Upper lobe of left lung (tissue), 4 donors: ENCODE measurements around the gene CINP.

Experiments
- CTCF ChIP-seq, 6 experiments: fragments of 450-650 bp in 4 of 6; fragments of 200-600 bp in 2 of 6; sonication (generic) in 2 of 6; IDR thresholded peaks; one replicate each; pipeline ENCODE4 v1.5.1; 2016 to 2019; ENCODE audit warnings: antibody characterized with exemption in 6 of 6
- EP300 ChIP-seq, 4 donors: sonication (generic); formaldehyde crosslinking; IDR thresholded peaks; one replicate each; pipeline ENCODE4 v1.5.1; 2017; ENCODE audit warnings: antibody characterized with exemption in 4 of 4, control low read depth in 2 of 4
- POLR2A ChIP-seq, 4 donors: fragments of 450-650 bp; IDR thresholded peaks; one replicate each; pipeline ENCODE4 v1.5.1; 2016 to 2017; ENCODE audit warnings: antibody characterized with exemption in 4 of 4, mild to moderate bottlenecking in 2 of 4
- POLR2AphosphoS5 ChIP-seq, 2 donors: sonication (generic); formaldehyde crosslinking; IDR thresholded peaks; one replicate each; pipeline ENCODE4 v1.5.1; 2017; ENCODE audit warnings: antibody characterized with exemption in 2 of 2

- TF ChIP-seq POLR2AphosphoS5 (IDR thresholded peaks at IDR 0.05) (no peak), CTCF (IDR thresholded peaks at IDR 0.05) (no peak), POLR2A (IDR thresholded peaks at IDR 0.05) (no peak), EP300 (IDR thresholded peaks at IDR 0.05) (no peak)
Observed at GRCh38 chr14:102345232-102345631, 17.5 kb downstream of the CINP start.
